NCI-H748 (cell line): ENCODE measurements around the gene NODAL.

Experiments used
- DNase-seq: peaks from one replicate; lab custom pipeline; 2025; ENCODE audit not compliant: unreplicated experiment; lab: John Stamatoyannopoulos, UW

NODAL gene

GRCh38 chr10:70465278-70465677 is 23.8 kb upstream of the NODAL start:
- no peak for DNase-seq

DNA sequence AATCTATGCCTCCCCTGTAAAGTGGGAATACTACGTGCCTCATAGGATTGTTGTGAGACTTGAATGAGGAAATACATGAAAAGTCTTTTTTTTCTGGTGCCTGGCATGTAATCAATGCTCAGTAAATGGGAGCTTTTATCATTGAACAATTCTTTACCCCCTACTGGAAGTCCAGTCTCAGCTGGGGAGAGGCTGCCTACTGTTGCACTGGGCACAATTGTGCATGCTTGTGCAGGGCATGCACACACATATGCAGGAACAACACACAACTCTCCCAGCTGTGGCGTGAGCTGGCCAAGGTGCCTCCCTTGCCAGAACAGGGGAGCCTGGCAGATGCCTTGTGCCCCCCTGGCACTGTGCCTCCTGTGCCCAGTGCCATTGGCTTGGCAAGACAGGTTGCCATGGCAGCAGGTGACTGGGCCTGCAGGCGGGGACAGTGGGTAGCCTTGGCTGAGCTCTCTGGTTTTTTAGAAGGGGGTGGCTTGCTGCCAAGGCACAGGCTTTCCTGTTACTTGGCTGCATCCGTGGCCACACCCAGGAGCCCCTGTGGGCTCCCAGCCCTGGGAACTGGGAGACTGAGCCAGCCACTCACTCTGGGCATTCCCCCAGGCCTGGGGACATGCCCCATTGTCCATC is 21.0 kb upstream of the NODAL start:
- DNase-seq, result peak; percentile 51

GRCh38 chr10:70461397-70462348 is 20.2 kb upstream of the NODAL start:
- DNase-seq, result peak; percentile 32

DNA sequence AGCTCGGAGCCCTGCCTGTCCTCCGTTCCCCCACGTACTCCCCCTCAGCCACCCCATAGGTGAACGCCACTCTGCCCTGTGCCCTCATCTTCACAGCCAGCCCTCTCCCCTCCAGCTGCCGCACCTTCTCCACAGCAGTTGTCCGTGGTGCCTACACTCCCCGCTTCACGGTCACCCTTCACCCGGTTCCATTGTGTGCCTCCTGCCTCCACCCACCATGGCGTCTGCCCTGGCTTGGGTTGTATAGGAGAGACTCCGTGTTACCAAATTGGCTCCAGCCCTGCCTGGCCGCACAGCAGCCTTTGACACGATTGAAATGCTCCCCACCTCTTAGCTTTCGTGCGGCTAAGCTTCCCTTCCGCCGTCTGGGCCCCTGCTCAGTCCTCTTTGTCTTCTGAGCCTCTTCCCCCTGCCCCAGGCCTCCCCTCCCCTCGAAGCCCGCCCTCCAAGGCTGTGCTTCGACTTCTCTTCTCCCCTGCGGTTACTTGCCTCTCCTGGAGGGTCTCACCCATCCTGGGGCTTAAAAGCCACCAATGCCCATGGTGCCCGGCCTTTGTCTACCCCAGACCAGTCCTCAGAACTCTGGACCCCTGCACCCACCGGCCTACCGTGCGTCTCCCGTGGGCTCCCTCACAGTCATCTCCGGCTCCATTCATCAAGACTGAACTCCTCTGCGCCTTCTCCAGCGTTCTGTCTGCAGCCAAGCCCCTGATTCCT is 18.5 kb upstream of the NODAL start:
- no peak for DNase-seq

DNA sequence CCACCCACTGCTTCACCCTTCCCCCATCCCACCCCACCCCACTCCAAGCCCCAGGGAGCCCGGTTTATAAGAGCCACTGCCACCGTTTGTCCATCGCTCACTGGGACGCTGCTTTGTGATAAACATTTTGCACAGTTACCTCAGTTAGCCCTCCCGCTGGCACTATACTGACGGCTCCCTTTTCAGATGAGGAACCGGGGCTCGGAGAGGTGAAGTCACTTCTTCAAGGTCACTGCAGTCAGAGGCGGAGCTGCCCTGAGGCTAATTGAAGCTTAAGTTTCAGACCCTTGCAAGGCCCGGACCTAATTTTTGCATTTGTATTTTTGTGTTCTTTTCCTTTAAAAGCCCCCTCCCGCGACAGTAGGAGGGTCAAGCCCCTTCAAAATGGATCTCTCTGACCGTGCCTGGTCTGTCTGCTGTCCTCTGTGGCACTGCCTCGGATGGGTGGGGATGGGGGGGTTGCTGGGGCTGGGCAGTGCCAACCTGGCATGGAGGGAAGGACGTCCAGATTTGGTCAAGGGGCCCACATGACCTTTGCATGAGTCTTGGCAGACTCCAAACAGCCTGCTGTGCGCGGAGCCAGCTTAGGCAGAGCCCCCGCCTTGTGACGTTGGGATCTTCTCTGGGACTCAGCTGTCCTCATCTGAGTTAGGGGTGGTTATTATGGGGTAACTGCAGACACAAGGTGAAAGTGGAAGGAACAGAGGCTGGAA is 17.7 kb upstream of the NODAL start:
- DNase-seq, result no peak

GRCh38 chr10:70458329-70459060 is 17.0 kb upstream of the NODAL start:
- DNase-seq, result no peak

DNA sequence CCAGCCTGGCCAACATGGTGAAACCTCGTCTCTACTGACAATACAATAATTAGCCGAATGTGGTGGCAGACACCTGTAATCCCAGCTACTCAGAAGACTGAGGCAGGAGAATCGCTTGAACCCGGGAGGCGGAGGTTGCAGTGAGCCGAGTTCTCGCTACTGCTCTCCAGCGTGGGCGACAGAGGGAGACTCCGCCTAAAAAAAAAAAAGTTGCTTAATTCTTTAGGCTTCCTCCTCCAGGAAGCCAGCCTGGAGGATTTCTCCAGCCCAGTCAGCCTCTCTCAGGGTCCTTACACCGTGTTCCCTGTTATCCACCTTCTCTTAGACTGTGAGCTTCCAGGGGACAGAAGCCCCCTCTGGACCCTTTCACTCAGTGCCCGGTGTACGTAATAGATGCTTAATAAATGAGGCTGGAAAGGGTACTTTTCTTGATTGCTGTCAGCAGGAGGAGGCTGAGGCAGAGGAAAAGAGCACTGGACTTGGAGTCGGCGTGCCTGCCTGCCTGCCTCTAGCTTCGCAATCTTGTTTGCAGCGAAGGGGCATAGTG is 16.4 kb upstream of the NODAL start:
- no peak for DNase-seq

- no peak for DNase-seq
Observed at GRCh38 chr10:70456164-70456563, 14.7 kb upstream of the NODAL start.

DNA sequence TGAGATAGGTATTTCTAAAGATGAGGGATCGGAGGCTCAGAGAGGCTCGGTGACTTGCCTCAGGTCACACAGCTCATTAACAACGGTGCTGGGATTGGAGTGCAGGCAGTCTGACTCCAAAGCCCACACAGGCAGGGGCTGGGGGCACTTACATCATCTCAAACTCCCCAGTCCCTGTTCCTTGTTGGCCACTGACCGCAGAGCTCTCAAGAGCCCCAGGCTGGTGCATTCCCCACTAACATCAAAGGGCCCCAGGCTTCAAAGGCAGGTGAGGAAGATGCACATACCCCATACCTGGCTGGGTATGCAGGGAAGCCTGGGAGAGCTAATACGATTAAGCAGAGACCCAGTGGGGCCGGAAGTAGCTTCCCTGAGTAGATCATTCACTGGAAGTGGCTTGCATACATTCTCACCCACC is 13.7 kb upstream of the NODAL start:
- no peak for DNase-seq

DNA sequence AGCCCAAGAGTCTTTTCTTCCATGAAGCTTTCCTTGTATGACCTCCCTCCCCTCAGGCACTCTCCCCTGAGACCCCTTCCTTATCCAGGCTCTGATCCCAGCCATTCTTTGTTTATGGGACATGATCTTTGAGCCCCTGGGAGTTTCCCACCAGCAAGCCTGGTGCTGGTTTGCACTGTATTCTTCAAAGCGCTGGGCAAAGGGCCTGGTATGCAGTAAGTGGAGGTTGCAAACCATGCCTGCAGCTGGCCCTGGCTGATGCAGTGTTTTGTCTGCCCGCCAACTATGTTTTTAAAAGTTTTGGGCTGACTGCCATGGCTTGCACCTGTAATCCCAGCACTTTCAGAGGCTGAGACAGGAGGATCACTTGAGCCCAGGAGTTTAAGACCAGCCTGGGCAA is 6.8 kb upstream of the NODAL start:
- DNase-seq, result no peak

DNA sequence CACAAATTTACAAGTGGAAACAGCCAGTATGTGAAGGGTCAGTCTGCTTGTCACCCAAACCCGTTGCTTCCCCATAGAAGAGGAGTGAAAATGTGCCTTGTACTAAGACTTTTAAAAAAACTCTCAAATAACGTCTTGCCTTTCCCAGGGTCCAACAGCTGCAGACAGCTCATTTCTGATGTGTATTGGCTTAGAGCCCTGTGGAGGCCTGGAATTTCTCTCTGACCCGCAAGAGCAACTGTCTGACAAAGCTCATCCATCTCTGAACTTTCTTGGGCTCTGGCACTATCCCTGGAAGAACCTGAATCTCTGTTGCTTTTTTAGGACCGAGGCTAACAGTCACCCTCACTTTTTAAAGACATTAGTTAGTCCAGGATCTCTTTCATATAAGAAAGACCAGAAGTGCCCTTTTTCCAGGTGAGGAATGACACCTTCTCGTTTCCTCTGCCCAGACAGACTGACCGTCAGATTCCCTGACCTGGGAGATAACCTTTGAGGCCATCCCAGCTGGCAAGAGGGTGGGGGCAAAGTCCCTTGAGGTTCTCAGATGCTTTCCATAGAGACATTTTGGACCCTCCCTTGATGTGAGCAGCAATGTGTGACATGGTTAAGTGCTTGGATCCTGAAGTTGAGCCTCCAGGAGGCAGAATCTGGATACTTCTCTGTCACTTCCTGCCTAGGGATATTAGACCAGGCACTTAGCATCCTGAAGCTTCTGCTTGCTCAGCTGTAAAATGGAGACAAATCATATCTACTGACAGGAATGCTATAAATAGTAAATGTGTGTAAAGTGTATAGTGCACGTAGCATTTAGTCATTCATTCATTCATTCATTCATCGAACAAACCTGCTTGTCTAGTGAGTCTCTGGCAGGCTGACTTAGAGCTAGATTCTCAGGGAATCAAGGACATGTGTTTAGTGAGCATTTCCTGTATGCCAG is 4.5 kb upstream of the NODAL start:
- DNase-seq, result no peak

DNA sequence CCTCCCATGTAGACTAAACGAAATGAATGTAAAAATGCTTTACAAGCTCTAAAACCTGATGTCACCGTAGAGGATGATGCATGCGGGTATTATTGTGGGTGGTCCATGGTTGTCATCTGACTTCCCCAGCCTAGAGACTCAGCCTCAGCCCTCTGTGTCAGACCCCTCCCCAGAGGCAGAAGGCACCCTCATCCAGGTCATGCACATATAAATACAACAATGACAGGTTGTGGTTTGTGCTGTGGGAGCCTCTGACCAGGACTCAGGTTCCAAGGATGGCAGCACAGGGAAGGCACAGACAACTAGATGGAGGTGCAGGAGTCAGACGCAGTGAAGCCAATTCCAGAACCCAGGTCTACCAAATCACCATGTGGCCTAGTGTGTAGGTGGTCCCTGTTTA is 3.3 kb upstream of the NODAL start:
- no peak for DNase-seq

- DNase-seq, result no peak
Observed at GRCh38 chr10:70442332-70442988, 979 bp upstream of the NODAL start.

DNA sequence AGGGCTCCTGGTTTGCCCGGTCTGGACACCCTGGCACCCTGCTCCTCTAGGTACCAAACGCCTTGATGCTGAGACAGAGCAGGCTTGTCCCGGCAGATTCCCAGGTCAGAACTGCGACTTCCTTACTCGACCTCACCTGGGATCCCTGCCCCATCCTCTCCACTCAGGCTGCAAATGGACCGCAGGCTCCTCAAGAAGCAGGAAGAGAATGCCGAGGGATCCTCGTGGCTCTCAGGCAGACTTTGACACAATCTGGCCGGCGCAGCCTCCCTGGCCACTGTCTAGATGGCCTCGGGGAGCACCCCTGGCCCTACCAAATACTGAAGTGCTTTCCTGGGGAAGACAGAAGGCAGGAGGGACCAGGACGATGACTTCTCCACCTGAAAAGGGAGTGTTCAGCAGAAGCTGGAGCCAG is 421 bp upstream of the NODAL start:
- no peak for DNase-seq

- DNase-seq, result no peak
Observed at GRCh38 chr10:70440296-70441160, 953 bp downstream of the NODAL start.

DNA sequence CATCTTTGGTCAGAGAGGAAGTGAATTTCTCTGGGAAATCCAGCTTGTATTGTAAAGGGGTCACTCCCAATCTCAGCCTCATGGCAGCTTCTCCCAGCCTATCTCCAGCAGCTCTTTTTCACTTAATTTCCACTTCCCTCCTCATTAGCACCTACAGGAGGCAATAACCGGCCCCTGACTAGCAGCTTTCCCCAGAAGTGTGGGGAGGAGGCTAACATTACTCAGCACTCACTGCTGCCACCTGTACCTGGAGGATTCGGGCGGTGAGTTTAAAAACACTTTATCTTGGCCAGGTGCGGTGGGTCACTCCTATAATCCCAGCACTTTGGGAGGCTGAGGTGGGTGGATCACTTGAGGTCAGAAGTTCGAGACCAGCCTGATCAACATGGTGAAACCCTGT is 3.8 kb downstream of the NODAL start:
- DNase-seq, result no peak

DNA sequence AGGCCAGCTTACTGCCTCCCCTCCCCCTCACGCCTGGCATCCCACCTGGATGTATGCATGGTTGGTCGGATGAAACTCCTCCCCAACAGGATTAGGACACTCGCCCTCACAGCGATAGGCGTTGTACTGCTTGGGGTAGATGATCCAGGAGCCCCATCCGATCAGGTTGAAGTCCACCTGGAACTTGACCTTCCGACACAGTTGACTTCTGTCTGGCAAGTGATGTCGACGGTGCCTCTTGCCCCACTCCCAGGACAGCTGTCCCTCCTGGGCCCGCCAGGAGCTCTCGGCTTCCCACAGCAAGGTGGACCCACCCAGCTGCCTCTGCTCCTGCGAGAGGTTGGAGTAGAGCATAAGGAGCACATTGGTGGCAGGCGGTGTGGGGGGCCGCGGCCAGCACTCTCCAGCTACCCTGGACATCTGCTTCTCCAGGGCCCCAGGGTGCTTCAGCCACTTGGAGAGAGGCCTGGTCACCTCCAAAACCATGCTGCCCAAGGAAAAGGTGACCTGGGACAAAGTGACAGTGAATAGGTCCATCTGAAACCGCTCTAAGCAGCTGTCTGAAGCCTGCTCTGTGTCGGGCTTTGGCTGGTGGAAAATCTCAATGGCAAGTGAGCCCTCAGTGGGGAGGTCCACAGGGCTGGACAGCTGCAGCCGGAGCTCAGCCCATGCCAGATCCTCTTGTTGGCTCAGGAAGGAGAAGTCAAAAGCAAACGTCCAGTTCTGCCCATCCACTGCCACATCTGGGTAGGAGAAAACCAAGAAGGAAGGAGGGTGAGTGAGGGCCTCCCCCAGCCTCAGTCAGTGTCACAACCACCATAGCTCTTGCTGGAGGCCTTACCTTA is 6.0 kb downstream of the NODAL start:
- DNase-seq, result no peak
